Tibial nerve (tissue), 4 donors: ENCODE data around the gene RNF144B.

Experiments
- EP300 ChIP-seq, 2 donors: sonication (generic); formaldehyde crosslinking; IDR thresholded peaks; one replicate each; pipeline ENCODE4 v1.6.1; 2017; ENCODE audit warnings: antibody characterized with exemption in 2 of 2, mild to moderate bottlenecking in 1 of 2
- POLR2A ChIP-seq, 2 donors: fragments of 450-650 bp; IDR thresholded peaks; one replicate each; pipeline ENCODE4 v1.6.1; 2017; ENCODE audit warnings: antibody characterized with exemption in 2 of 2, mild to moderate bottlenecking in 2 of 2, moderate library complexity in 2 of 2
- TF ChIP-seq, protein P1 (sequence below), 5 experiments: fragments of 200-600 bp in 3 of 5; fragments of 450-650 bp in 2 of 5; sonication (generic) in 3 of 5; IDR thresholded peaks; one replicate each; pipeline ENCODE4 v1.5.1; 2016 to 2019; ENCODE audit warnings: antibody characterized with exemption in 5 of 5, mild to moderate bottlenecking in 3 of 5, moderate library complexity in 2 of 5

DNA sequence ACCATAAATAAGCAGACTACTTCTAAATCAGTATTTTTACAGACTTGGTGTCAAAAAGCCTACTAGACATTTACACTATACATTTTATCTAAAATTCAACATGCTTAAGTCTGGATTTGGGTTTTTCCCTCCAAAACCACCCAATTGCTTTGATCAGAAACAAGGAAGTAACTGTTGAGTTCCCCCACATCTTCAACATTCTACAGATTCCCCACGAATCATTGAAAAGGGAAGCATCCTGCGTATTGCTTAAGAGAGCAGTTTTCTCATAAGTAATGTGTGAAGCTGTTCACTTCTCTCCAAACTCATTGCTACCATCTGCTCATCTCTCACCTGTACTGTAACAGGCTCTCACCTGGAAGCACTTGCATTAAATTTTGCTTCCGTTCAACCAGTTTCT, 36.4 kb upstream of the RNF144B start:
- TF ChIP-seq, protein P1, sequence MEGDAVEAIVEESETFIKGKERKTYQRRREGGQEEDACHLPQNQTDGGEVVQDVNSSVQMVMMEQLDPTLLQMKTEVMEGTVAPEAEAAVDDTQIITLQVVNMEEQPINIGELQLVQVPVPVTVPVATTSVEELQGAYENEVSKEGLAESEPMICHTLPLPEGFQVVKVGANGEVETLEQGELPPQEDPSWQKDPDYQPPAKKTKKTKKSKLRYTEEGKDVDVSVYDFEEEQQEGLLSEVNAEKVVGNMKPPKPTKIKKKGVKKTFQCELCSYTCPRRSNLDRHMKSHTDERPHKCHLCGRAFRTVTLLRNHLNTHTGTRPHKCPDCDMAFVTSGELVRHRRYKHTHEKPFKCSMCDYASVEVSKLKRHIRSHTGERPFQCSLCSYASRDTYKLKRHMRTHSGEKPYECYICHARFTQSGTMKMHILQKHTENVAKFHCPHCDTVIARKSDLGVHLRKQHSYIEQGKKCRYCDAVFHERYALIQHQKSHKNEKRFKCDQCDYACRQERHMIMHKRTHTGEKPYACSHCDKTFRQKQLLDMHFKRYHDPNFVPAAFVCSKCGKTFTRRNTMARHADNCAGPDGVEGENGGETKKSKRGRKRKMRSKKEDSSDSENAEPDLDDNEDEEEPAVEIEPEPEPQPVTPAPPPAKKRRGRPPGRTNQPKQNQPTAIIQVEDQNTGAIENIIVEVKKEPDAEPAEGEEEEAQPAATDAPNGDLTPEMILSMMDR (IDR thresholded peaks at IDR 0.05), result no peak
- no peak for TF ChIP-seq POLR2A (IDR thresholded peaks at IDR 0.05)
- no peak for TF ChIP-seq EP300 (IDR thresholded peaks at IDR 0.05)
